K562 (cell line): Measurements from ENCODE around the gene STAT6.
A peak's percentile ranks its signal among the peaks of the same experiment; 100 is the strongest.

Source experiments
- EZH2 ChIP-seq: IDR thresholded peaks from 2 replicates; pipeline ENCODE4 v1.6.1; 2012; ENCODE audit warnings: low read depth, mild to moderate bottlenecking, inconsistent platforms, low read length, borderline replicate concordance
- FOXA1 ChIP-seq: fragments of 450-650 bp; IDR thresholded peaks from 2 replicates; pipeline ENCODE4 v1.6.1; 2016; ENCODE audit warnings: mild to moderate bottlenecking, borderline replicate concordance
- MEIS2 ChIP-seq: fragments of 450-650 bp; IDR thresholded peaks from 2 replicates; pipeline ENCODE4 v1.6.1; 2014; ENCODE audit warnings: mild to moderate bottlenecking; ENCODE audit not compliant: partially characterized antibody
- ZC3H11A ChIP-seq: IDR thresholded peaks from 2 replicates; pipeline ENCODE4 v1.6.1; 2012; ENCODE audit warnings: low read depth, low read length, improper control_type of control experiment
- TF ChIP-seq, protein P1 (sequence below), 3 experiments: IDR thresholded peaks in 2 of 3; conservative IDR thresholded peaks in 1 of 3; 2 replicates each; pipeline ENCODE4 v1.5.1; 2011 to 2012; ENCODE audit warnings: low read length in 3 of 3, mild to moderate bottlenecking in 3 of 3, control low read depth in 2 of 3, improper control_type of control experiment in 1 of 3, inconsistent platforms in 1 of 3, low read depth in 1 of 3, mixed read lengths in 1 of 3, moderate library complexity in 1 of 3; ENCODE audit not compliant: insufficient read depth in 2 of 3
- TF ChIP-seq, protein P2 (sequence below): sonication (generic); formaldehyde crosslinking; IDR thresholded peaks from 2 replicates; pipeline ENCODE4 v1.9.0; 2022; ENCODE audit warnings: mild to moderate bottlenecking, missing genetic modification reagents

DNA sequence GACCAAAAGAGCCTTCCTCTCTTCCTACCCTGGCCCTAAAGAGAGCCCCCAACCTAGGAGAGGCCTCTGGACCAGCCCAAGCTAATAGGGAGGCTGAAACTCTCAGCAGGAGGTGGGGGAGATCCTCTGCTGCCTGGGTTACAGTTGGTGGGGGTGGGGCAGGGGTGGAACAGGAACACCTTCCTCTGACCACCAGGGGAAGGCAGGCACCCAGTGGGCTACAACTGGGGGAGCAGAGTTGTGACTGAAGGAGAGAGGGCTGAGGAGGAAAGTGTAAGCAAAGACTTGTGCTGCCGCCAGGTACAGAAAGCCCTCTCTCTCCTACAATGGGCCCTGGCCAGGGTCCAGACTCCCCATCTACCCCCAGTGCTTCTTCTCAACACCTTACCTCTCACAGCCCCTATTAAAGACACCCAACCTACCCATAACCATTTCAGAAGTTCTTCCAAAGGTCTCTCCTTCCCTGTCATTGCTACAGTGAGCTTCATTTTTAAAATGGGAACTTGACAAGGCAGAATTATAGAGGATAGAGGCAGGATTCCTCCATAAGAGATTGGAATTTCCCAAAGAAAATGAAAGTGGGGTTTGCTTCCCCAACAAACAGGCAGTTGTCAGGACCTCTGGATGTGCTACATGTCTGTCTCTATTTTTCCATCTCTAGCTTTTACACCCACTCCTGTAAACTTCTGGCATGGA lies 62.6 kb downstream of the STAT6 start:
- TF ChIP-seq, protein P1, sequence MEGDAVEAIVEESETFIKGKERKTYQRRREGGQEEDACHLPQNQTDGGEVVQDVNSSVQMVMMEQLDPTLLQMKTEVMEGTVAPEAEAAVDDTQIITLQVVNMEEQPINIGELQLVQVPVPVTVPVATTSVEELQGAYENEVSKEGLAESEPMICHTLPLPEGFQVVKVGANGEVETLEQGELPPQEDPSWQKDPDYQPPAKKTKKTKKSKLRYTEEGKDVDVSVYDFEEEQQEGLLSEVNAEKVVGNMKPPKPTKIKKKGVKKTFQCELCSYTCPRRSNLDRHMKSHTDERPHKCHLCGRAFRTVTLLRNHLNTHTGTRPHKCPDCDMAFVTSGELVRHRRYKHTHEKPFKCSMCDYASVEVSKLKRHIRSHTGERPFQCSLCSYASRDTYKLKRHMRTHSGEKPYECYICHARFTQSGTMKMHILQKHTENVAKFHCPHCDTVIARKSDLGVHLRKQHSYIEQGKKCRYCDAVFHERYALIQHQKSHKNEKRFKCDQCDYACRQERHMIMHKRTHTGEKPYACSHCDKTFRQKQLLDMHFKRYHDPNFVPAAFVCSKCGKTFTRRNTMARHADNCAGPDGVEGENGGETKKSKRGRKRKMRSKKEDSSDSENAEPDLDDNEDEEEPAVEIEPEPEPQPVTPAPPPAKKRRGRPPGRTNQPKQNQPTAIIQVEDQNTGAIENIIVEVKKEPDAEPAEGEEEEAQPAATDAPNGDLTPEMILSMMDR (IDR thresholded peaks at IDR 0.05 in 2 of 3, conservative IDR thresholded peaks at IDR 0.05 in 1 of 3; ENCODE audit: insufficient read depth in 2 of 3, low read depth in 1 of 3, low read length in 3 of 3), result 0 out of 6 replicates have a peak, but pooled peaks of 1 of the 3 experiments have one; percentile 4
- TF ChIP-seq FOXA1 (no peak), MEIS2 (no peak), EZH2 (no peak), ZC3H11A (no peak)
- TF ChIP-seq, protein P2, sequence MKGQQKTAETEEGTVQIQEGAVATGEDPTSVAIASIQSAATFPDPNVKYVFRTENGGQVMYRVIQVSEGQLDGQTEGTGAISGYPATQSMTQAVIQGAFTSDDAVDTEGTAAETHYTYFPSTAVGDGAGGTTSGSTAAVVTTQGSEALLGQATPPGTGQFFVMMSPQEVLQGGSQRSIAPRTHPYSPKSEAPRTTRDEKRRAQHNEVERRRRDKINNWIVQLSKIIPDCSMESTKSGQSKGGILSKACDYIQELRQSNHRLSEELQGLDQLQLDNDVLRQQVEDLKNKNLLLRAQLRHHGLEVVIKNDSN (CRISPR knock-in tag), result no peak
